HG03571 (cell line): ENCODE measurements around the gene CDH12.
"Not testable (repeated sequence)": the region's sequence is repeated elsewhere in the genome, so short reads cannot be mapped to it uniquely, and the experiment has no call there.

ENCODE experiments used
- ATAC-seq: cut with Tn5 transposase; IDR thresholded peaks from one replicate; pipeline ENCODE4 v1.9.1; 2021; ENCODE audit not compliant: unreplicated experiment

The CDH12 gene

GRCh38 chr5:22774214-22774613 is 78.9 kb downstream of the CDH12 start:
- not testable (repeated sequence) for ATAC-seq

DNA sequence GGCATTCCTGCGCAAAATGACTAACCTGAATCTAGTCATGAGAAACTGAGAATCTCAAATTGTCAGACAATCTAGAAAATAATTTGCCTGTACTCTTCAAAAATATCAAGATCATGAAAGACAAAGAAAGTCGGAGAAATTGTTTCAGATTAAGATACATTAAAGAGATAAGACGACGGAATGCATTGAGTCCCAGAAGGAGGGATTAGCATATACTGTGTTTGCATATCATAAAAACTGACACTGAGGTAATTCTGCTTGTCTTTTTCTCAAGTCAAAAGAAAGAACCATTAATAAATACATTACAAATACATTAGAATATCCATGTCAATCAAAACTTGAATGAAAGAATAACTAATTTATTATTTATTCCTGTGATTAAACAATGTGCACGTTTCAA is 88.4 kb downstream of the CDH12 start:
- ATAC-seq: no peak

DNA sequence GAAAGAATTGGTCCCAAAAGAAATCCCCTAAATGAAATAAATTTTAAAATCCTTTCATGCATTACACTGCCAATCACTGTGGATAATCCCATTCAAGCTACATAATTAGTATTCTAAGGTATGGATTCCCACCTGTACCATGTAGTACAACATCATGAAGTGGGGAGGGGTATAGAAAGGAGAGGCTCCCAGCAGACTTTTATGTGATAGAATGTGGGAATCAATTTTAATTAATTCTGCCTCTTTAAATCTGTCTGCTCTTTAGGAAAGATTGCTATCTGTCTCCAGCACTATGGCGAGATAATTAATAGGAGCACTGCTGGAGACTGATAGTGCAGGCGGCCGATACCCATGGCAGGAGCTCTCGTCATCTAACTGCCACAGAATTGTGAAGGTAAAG is 95.4 kb downstream of the CDH12 start:
- no peak for ATAC-seq

DNA sequence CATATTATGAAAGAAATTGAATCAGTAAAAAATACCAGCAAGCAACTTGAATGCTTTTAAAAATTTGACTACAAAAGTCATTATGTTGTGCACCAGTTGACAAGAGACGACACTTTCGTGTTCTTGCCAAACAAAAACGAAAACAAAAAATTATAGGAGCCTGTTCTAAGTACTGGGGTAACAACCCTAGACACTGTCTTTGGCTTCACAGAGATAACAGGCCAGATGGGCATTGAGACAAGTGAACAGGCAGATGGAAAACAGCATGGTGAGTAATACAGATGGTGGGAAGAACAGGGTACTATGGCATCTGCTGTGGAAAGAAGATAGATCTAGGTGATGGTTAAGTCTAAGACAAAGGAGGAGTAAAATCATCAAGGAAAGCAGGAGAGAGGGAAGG is 99.0 kb downstream of the CDH12 start:
- no peak for ATAC-seq

GRCh38 chr5:22751536-22751935 is 101.6 kb downstream of the CDH12 start:
- no peak for ATAC-seq

DNA sequence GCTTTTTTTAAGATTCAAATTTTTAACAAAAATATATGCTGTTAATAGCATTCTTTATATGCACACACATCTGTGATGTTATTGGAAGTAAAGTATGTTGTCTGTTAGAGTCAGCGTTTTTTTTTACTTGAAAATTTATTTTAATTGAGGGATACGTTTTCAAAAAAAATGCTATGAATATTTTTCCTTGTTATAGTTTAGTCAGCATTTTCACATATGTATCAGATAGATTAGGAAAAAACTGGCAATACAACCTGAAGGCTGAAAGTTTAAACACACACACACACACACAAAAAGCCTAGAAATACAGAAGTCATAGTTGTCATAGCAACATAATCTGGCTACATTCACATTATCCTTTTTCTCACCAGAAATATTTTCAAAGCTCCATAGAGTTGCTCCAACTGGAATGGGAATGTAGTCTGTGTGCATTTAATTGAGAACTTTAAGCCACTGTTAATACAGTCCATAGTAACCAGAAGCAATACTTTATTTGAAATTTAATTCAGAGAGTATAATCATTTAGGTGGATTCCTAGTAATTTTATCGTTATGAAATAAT is 116.6 kb downstream of the CDH12 start:
- ATAC-seq: no peak

GRCh38 chr5:22734907-22735306 is 118.2 kb downstream of the CDH12 start:
- ATAC-seq: no peak

DNA sequence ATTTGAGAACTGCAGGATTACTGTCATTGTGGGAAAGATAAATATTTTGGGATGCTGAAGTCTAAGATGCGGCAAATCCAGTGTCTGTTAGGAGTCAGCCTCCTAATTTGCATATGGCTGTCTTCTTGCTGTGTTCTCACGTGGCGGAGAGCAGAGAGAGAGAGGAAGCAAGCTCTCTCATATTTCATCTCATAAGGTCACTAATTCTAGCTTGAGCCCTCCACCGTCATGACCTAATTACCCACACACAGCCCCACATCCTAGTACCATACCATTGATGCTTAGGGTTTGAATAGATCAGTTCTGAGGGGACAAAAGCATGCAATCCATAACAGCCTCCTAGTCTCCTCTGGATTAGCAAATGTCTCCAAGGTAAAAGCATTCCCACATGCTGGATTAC is 124.5 kb downstream of the CDH12 start:
- ATAC-seq: no peak

GRCh38 chr5:22722491-22722890 is 130.7 kb downstream of the CDH12 start:
- no peak for ATAC-seq

DNA sequence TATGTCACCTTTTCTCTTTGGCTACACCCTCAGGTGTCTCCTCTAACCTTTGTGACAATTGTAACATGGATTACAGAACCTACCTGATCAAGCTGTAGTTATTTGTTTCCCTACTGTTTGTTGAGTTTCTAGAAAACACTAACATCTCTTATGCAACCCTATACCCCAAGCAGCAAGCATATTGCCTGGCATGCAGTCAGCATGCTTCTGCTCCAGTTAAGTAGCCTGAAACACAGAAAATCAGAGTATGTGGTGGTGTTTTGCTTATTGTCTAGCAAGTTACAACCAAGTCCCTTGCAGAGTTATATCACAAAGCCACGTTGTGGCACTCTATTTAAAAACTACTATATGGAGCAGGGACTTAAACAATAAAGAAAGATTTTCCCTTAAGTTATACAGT is 131.1 kb downstream of the CDH12 start:
- ATAC-seq: no peak

DNA sequence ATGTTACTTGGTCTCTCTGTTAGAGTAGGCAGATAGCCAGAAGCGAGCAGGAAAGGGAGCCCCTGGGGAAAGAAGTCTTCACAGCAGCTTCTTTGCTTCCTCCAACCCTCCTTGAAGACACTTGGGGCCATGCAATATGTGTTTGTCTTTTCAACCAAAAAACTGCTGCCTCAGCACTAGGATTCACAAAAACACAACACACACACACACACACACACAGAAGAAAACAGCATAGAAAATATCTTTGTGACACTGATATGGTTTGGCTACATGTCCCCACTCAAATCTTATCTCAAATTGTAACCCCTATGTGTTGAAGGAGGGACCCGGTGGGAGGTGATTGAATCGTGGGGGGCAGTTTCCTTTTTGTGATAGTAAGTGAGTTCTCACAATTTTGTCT is 133.3 kb downstream of the CDH12 start:
- ATAC-seq: no peak

GRCh38 chr5:22710660-22711059 is 142.5 kb downstream of the CDH12 start:
- ATAC-seq: no peak

DNA sequence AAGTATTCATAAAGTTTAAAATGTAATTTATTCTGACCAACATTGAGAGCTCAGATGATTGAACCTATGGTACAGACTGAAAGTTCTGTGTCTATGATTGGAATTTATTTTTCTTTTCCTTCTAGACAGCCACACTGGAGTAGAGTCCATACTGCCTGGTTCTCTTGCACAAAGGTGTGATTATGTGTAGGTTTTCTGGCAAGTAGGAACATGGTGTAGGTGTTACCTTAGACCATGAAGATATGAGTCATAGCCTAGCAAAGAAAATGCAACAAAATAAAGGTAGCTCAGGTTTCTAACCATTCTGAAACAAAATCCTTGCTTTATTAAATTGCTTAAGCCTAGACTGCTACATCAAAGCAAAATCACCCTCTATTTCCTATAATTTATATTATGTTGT is 143.4 kb downstream of the CDH12 start:
- ATAC-seq: no peak

- ATAC-seq: no peak
Observed at GRCh38 chr5:22708770-22709328, 144.3 kb downstream of the CDH12 start.

- no peak for ATAC-seq
Observed at GRCh38 chr5:22706901-22707300, 146.2 kb downstream of the CDH12 start.

GRCh38 chr5:22699319-22699718 is 153.8 kb downstream of the CDH12 start:
- ATAC-seq: no peak

- no peak for ATAC-seq
Observed at GRCh38 chr5:22693121-22693520, 160.0 kb downstream of the CDH12 start.

DNA sequence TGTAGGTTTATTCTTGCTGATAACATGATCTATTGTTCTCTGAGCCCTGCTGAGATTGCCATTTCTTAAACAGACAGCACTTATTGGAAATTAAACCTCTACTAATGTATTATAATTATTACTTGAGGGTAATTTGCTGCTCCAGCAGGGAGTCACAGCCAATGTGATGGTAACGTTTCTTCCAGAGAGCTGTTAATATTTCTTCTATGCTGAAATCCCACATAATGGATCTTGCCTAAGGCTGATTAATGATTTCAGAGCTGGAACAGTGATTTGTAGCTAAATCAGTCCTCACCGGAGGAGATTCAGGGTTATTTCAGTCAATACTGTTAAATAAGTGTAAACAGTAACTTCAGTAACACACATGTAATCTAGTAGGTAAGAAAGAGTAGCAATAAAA is 170.1 kb downstream of the CDH12 start:
- ATAC-seq: no peak

GRCh38 chr5:22678886-22679285 is 174.3 kb downstream of the CDH12 start:
- ATAC-seq: no peak

DNA sequence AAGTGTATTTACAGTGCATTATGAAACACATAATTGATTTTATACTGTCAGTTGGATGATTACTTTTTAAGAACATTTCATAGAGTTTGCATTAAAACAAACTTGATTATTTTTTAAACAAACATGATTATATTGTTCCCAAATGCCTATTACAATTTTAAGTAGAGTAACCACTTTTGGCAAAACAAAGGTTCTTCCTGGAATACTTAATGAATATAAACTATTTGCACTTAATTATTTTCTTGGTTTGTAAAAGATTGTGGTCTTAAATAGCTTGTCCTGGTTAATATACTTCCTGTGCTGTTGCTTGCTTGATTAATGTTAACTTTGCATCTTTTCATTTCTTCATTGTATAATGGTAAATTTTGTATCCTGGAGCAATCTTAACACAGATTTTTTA is 180.0 kb downstream of the CDH12 start:
- ATAC-seq: no peak

GRCh38 chr5:22669345-22669744 is 183.8 kb downstream of the CDH12 start:
- ATAC-seq: no peak

DNA sequence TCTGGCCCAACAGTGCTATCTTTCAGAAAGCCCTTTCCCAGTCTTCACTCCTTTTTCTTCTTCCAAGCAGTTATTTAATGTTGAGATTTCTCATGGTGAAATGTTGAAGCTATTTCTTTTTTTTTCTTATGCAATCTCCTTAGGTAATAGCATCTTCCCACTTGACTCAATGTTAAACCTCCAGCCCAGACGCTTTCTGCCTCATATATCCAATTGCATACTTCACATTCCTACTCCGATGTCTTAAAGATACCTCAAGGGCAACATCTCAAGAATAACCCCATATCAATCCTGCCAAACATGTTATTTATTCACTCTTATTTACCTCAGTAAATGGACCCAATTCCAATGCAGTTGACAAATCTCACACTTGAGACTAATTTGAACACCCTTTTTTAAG is 187.3 kb downstream of the CDH12 start:
- ATAC-seq: no peak

DNA sequence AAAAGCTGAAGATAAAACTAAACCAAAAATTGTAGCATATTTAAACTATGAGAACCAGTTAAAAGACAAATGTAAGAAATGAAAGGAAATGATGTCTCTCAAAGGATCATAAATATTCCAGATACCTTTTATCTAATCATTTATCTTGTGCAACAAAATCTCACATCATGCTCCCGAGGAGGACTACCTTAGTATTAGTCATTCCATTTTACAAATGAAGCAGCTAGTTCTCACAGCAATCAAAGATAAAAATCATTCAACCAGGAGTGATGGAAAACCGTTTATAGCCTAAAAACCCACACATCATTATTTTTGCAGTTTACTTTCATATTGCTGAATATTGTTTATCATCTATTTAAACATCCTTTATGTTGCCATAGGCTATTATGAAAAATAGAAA is 190.0 kb downstream of the CDH12 start:
- no peak for ATAC-seq
